Stimulated activated CD8-positive, alpha-beta memory T cell treated with anti-CD3 and anti-CD28 coated beads, Interleukin-15, amount 100 ng/mL, for 24 hours (primary cell): ENCODE data around the gene FAM120B.

ENCODE experiments used
- DNase-seq: peaks from one replicate; pipeline ENCODE4 v3.0.0-alpha.2; 2020; ENCODE audit warnings: low read depth

The FAM120B gene

GRCh38 chr6:170423030-170423429 is 116.5 kb downstream of the FAM120B start:
- DNase-seq = no peak

- DNase-seq = no peak
Observed at GRCh38 chr6:170423814-170424603, 117.5 kb downstream of the FAM120B start.

GRCh38 chr6:170424604-170425126 is 118.1 kb downstream of the FAM120B start:
- no peak for DNase-seq

GRCh38 chr6:170429450-170429849 is 122.9 kb downstream of the FAM120B start:
- no peak for DNase-seq

- no peak for DNase-seq
Observed at GRCh38 chr6:170433163-170434116, 126.9 kb downstream of the FAM120B start.

- no peak for DNase-seq
Observed at GRCh38 chr6:170434117-170434820, 127.7 kb downstream of the FAM120B start.

- no peak for DNase-seq
Observed at GRCh38 chr6:170434821-170435155, 128.2 kb downstream of the FAM120B start.

- DNase-seq = no peak
Observed at GRCh38 chr6:170435766-170436165, 129.2 kb downstream of the FAM120B start.

GRCh38 chr6:170436209-170436809 is 129.8 kb downstream of the FAM120B start:
- no peak for DNase-seq

GRCh38 chr6:170437719-170438401 is 131.3 kb downstream of the FAM120B start:
- no peak for DNase-seq

GRCh38 chr6:170438402-170438753 is 131.8 kb downstream of the FAM120B start:
- DNase-seq = no peak

GRCh38 chr6:170438861-170439260 is 132.3 kb downstream of the FAM120B start:
- DNase-seq = no peak

GRCh38 chr6:170439366-170440361 is 133.1 kb downstream of the FAM120B start:
- no peak for DNase-seq

- no peak for DNase-seq
Observed at GRCh38 chr6:170440437-170440836, 133.9 kb downstream of the FAM120B start.

- no peak for DNase-seq
Observed at GRCh38 chr6:170441316-170441715, 134.8 kb downstream of the FAM120B start.

- no peak for DNase-seq
Observed at GRCh38 chr6:170442596-170442995, 136.0 kb downstream of the FAM120B start.

GRCh38 chr6:170443151-170443662 is 136.6 kb downstream of the FAM120B start:
- no peak for DNase-seq

GRCh38 chr6:170444056-170444591 is 137.6 kb downstream of the FAM120B start:
- no peak for DNase-seq

- no peak for DNase-seq
Observed at GRCh38 chr6:170444811-170445211, 138.3 kb downstream of the FAM120B start.
